ENCODE results near the gene IDH3A.

Gene IDH3A

GRCh38 chr15:78149068-78149804 lies at the start of gene IDH3A:
IDH3A (plus strand) TSS chr15:78149362; CDS start chr15:78149404, 42 bp downstream.
- DNase-seq (ENCODE audit: low read depth) = peak; percentile 79
- H3K4me3 ChIP-seq (ENCODE audit: low read depth, low read length) = peak within 1 kb of the TSS; percentile 76

- no peak for DNase-seq (ENCODE audit: low read depth)
- no peak overlapping the region for H3K4me3 ChIP-seq (ENCODE audit: low read depth, low read length)
Measured at GRCh38 chr15:78100886-78101285, 48.3 kb upstream of the IDH3A start.

GRCh38 chr15:78101423-78102105 lies 47.6 kb upstream of the IDH3A start:
- no peak for DNase-seq (ENCODE audit: low read depth)
- no peak overlapping the region for H3K4me3 ChIP-seq (ENCODE audit: low read depth, low read length)

- H3K4me3 ChIP-seq (ENCODE audit: low read depth, low read length) = no peak overlapping the region
- DNase-seq (ENCODE audit: low read depth) = no peak
Measured at GRCh38 chr15:78102211-78102610, 47.0 kb upstream of the IDH3A start.

GRCh38 chr15:78102741-78103140 lies 46.4 kb upstream of the IDH3A start:
- no peak for DNase-seq (ENCODE audit: low read depth)
- no peak overlapping the region for H3K4me3 ChIP-seq (ENCODE audit: low read depth, low read length)

- H3K4me3 ChIP-seq (ENCODE audit: low read depth, low read length) = no peak overlapping the region
Measured at GRCh38 chr15:78103406-78104118, 45.6 kb upstream of the IDH3A start.

GRCh38 chr15:78104119-78104479 lies 45.1 kb upstream of the IDH3A start:
- no peak overlapping the region for H3K4me3 ChIP-seq (ENCODE audit: low read depth, low read length)
- no peak for DNase-seq (ENCODE audit: low read depth)

More at GRCh38 chr15:78103406-78104118, 45.6 kb upstream of the IDH3A start:
- DNase-seq (ENCODE audit: low read depth) = no peak

GRCh38 chr15:78104566-78105475 lies 44.3 kb upstream of the IDH3A start:
- DNase-seq (ENCODE audit: low read depth) = no peak
- no peak overlapping the region for H3K4me3 ChIP-seq (ENCODE audit: low read depth, low read length)

GRCh38 chr15:78105476-78106241 lies 43.5 kb upstream of the IDH3A start:
- H3K4me3 ChIP-seq (ENCODE audit: low read depth, low read length) = no peak overlapping the region
- no peak for DNase-seq (ENCODE audit: low read depth)

GRCh38 chr15:78107471-78107870 lies 41.7 kb upstream of the IDH3A start:
- no peak overlapping the region for H3K4me3 ChIP-seq (ENCODE audit: low read depth, low read length)
- no peak for DNase-seq (ENCODE audit: low read depth)

- no peak overlapping the region for H3K4me3 ChIP-seq (ENCODE audit: low read depth, low read length)
- DNase-seq (ENCODE audit: low read depth) = peak; percentile 42
Measured at GRCh38 chr15:78108300-78109084, 40.7 kb upstream of the IDH3A start.

GRCh38 chr15:78109156-78109555 lies 40.0 kb upstream of the IDH3A start:
- DNase-seq (ENCODE audit: low read depth) = no peak
- H3K4me3 ChIP-seq (ENCODE audit: low read depth, low read length) = no peak overlapping the region

- no peak for DNase-seq (ENCODE audit: low read depth)
- no peak overlapping the region for H3K4me3 ChIP-seq (ENCODE audit: low read depth, low read length)
Measured at GRCh38 chr15:78110096-78110495, 39.1 kb upstream of the IDH3A start.

GRCh38 chr15:78110916-78111475 lies 38.2 kb upstream of the IDH3A start:
- no peak overlapping the region for H3K4me3 ChIP-seq (ENCODE audit: low read depth, low read length)
- DNase-seq (ENCODE audit: low read depth) = no peak

- no peak for DNase-seq (ENCODE audit: low read depth)
- no peak overlapping the region for H3K4me3 ChIP-seq (ENCODE audit: low read depth, low read length)
Measured at GRCh38 chr15:78111788-78112187, 37.4 kb upstream of the IDH3A start.

- no peak for DNase-seq (ENCODE audit: low read depth)
- H3K4me3 ChIP-seq (ENCODE audit: low read depth, low read length) = no peak overlapping the region
Measured at GRCh38 chr15:78112551-78112950, 36.6 kb upstream of the IDH3A start.

- DNase-seq (ENCODE audit: low read depth) = no peak
- no peak overlapping the region for H3K4me3 ChIP-seq (ENCODE audit: low read depth, low read length)
Measured at GRCh38 chr15:78120523-78120922, 28.6 kb upstream of the IDH3A start.

- H3K4me3 ChIP-seq (ENCODE audit: low read depth, low read length) = no peak overlapping the region
- DNase-seq (ENCODE audit: low read depth) = no peak
Measured at GRCh38 chr15:78125267-78125666, 23.9 kb upstream of the IDH3A start.
